GM19467 (cell line): ENCODE data around the gene IL6R.

ENCODE experiments used
- ATAC-seq: cut with Tn5 transposase; IDR thresholded peaks from one replicate; pipeline ENCODE4 v1.9.1; 2021; ENCODE audit warnings: mild to moderate bottlenecking, moderate library complexity; ENCODE audit not compliant: unreplicated experiment

The IL6R gene

GRCh38 chr1:154502744-154503115 is 97.6 kb downstream of the IL6R start:
- ATAC-seq = no peak

- ATAC-seq = no peak
Measured at GRCh38 chr1:154503898-154504297, 98.8 kb downstream of the IL6R start.

DNA sequence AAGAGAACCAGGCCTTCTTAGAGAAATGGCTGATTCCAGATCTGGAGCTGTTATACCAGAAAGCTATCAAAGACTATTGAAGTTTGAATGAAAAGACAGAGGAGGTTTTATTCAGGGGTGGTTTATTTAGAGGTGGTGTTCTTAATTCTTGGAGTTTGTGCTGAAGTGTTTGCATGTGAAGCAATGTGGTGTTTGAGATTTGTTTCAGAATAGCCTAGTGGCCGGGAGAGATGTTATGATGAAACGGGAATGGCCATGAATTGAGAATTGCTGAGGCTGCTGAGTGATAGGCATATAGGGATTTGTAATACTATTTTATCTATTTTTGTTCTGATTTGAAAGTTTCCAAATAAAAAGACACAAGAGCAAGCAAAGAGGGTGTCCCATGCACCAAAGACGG is 107.6 kb downstream of the IL6R start:
- ATAC-seq = no peak

DNA sequence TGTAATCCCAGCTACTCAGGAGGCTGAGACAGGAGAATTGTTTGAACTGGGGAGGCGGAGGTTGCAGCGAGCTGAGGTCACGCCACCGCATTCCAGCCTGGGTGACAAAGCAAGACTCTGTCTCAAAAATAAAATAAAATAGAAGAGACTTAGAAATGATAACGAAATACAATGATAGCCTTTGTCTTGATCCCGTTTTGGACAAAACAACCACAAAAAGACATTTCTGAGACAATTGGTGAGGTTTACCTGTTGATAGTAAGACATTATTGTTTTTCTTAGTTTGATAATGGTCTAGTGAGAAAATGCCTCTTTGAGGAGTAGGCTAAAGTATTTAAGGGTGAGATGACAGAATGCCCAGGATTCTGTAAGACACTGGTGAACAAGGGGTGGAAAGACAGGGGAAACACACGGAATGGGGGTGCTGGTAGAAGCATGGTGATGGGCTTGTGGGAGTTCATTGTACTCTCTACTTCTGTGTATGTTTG is 109.0 kb downstream of the IL6R start:
- no peak for ATAC-seq

DNA sequence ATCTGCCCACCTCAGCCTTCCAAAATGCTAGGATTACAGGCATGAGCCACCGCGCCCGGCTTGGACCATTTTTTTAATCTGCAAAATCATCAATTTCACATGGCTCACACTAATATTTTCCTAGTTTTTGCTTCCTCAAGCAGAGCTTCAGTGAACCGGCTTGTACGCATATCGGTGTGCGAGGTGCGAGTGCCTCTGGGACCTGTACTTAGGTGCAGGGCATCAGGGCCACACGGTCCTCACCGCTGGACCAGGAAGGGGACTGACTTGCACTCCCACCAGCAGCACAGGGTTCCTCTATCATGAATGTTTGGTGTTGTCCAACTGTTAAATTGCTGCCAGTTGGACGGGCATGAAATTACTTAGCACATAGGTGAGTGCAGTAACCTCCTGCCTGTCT is 112.5 kb downstream of the IL6R start:
- ATAC-seq = no peak
